B cell (primary cell): ENCODE results near the gene TAF1C.

ENCODE experiments used
- EZH2 ChIP-seq: IDR thresholded peaks from 2 replicates; pipeline ENCODE4 v1.6.1; 2012; ENCODE audit warnings: borderline replicate concordance, low read depth, mild to moderate bottlenecking, moderate library complexity, low read length; ENCODE audit not compliant: insufficient read depth, poor library complexity, severe bottlenecking
- TF ChIP-seq, protein P1 (sequence below): fragments of 200-600 bp; IDR thresholded peaks from one replicate; pipeline ENCODE4 v1.8.0; 2022; ENCODE audit warnings: antibody characterized with exemption, mild to moderate bottlenecking

GRCh38 chr16:84195201-84196093 lies 8.6 kb upstream of the TAF1C start:
- no peak for TF ChIP-seq EZH2
- TF ChIP-seq, protein P1, sequence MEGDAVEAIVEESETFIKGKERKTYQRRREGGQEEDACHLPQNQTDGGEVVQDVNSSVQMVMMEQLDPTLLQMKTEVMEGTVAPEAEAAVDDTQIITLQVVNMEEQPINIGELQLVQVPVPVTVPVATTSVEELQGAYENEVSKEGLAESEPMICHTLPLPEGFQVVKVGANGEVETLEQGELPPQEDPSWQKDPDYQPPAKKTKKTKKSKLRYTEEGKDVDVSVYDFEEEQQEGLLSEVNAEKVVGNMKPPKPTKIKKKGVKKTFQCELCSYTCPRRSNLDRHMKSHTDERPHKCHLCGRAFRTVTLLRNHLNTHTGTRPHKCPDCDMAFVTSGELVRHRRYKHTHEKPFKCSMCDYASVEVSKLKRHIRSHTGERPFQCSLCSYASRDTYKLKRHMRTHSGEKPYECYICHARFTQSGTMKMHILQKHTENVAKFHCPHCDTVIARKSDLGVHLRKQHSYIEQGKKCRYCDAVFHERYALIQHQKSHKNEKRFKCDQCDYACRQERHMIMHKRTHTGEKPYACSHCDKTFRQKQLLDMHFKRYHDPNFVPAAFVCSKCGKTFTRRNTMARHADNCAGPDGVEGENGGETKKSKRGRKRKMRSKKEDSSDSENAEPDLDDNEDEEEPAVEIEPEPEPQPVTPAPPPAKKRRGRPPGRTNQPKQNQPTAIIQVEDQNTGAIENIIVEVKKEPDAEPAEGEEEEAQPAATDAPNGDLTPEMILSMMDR = no peak
